Superior temporal gyrus (tissue), 1 donor: ENCODE results near the gene APP.
A peak's percentile ranks its signal among the peaks of the same experiment; 100 is the strongest.

Experiments used
- DNase-seq: peaks from one replicate; pipeline ENCODE4 v3.0.0-alpha.2; 2016; ENCODE audit errors: extremely low spot score

The APP gene

GRCh38 chr21:25906587-25906986 lies 264.0 kb downstream of the APP start:
- DNase-seq = peak; percentile 28

GRCh38 chr21:25905126-25905525 lies 265.4 kb downstream of the APP start:
- DNase-seq = no peak

- peak; percentile 78 for DNase-seq
Observed at GRCh38 chr21:25904044-25904695, 266.4 kb downstream of the APP start.

GRCh38 chr21:25903607-25904006 lies 267.0 kb downstream of the APP start:
- DNase-seq = peak; percentile 32

GRCh38 chr21:25901330-25901979 lies 269.1 kb downstream of the APP start:
- DNase-seq = no peak

GRCh38 chr21:25898671-25899070 lies 271.9 kb downstream of the APP start:
- DNase-seq = no peak

GRCh38 chr21:25897383-25897782 lies 273.2 kb downstream of the APP start:
- DNase-seq = no peak

GRCh38 chr21:25896501-25897056 lies 274.0 kb downstream of the APP start:
- DNase-seq = no peak

GRCh38 chr21:25895565-25896205 lies 274.9 kb downstream of the APP start:
- DNase-seq = peak; percentile 90

- no peak for DNase-seq
Observed at GRCh38 chr21:25893191-25893590, 277.4 kb downstream of the APP start.

- no peak for DNase-seq
Observed at GRCh38 chr21:25891596-25891995, 279.0 kb downstream of the APP start.

- DNase-seq = no peak
Observed at GRCh38 chr21:25890001-25890400, 280.6 kb downstream of the APP start.

GRCh38 chr21:25888711-25889110 lies 281.9 kb downstream of the APP start:
- no peak for DNase-seq

GRCh38 chr21:25887646-25888306 lies 282.8 kb downstream of the APP start:
- DNase-seq = no peak

GRCh38 chr21:25887166-25887565 lies 283.4 kb downstream of the APP start:
- DNase-seq = no peak

GRCh38 chr21:25885880-25886279 lies 284.7 kb downstream of the APP start:
- DNase-seq = no peak

- no peak for DNase-seq
Observed at GRCh38 chr21:25885405-25885804, 285.2 kb downstream of the APP start.

GRCh38 chr21:25884311-25884710 lies 286.3 kb downstream of the APP start:
- DNase-seq = no peak

GRCh38 chr21:25881524-25882376 lies 288.8 kb downstream of the APP start:
- peak; percentile 93 for DNase-seq

GRCh38 chr21:25879203-25879602 lies 291.4 kb downstream of the APP start:
- no peak for DNase-seq

- no peak for DNase-seq
Observed at GRCh38 chr21:25878344-25878743, 292.2 kb downstream of the APP start.
